Small intestine (tissue), 7 donors: ENCODE data around the gene MRPS9. TPM values are rescaled to one million over a fixed set of nuclear protein-coding genes. Genes with fewer than 3 reads are reported as not detected.

Experiments
- DNase-seq, 2 donors: peaks; one replicate each; pipeline versions ENCODE4 v3.0.0 to v3.0.0-alpha.2; 2013
- FAIRE-seq: peaks from 2 replicates; lab custom pipeline; 2012; peaks lifted over from hg19 to GRCh38; lab: Jason Lieb, UNC
- H3K27ac ChIP-seq, 3 donors: one replicate each; pipeline ENCODE4 v1.5.1; 2013; ENCODE audit warnings: low read length in 2 of 3, mild to moderate bottlenecking in 2 of 3, control low read depth in 1 of 3, inconsistent platforms in 1 of 3, low read depth in 1 of 3, moderate library complexity in 1 of 3
- H3K27me3 ChIP-seq, 3 donors: one replicate each; pipeline ENCODE4 v1.6.1; 2013; ENCODE audit warnings: low read length in 3 of 3, inconsistent platforms in 1 of 3; ENCODE audit not compliant: control insufficient read depth in 3 of 3, insufficient read depth in 3 of 3
- H3K36me3 ChIP-seq, 3 donors: one replicate each; pipeline ENCODE4 v1.6.1; 2013; ENCODE audit warnings: low read length in 3 of 3, inconsistent platforms in 1 of 3, low read depth in 1 of 3, mild to moderate bottlenecking in 1 of 3, moderate library complexity in 1 of 3; ENCODE audit not compliant: control insufficient read depth in 3 of 3, insufficient read depth in 2 of 3
- H3K4me1 ChIP-seq, 3 donors: one replicate each; pipeline ENCODE4 v1.6.1; 2013; ENCODE audit warnings: low read length in 2 of 3, inconsistent platforms in 1 of 3, low read depth in 1 of 3, mild to moderate bottlenecking in 1 of 3, moderate library complexity in 1 of 3; ENCODE audit not compliant: control insufficient read depth in 3 of 3, insufficient read depth in 2 of 3
- H3K4me3 ChIP-seq, 3 donors: one replicate each; pipeline ENCODE4 v1.5.1; 2013; ENCODE audit warnings: low read length in 3 of 3, control low read depth in 1 of 3, inconsistent platforms in 1 of 3, low read depth in 1 of 3, mild to moderate bottlenecking in 1 of 3, moderate library complexity in 1 of 3
- H3K9me3 ChIP-seq, 2 donors: one replicate each; pipeline ENCODE4 v1.6.1; 2013; ENCODE audit warnings: low read depth in 1 of 2, low read length in 1 of 2; ENCODE audit not compliant: control insufficient read depth in 2 of 2, insufficient read depth in 1 of 2
- WGBS, 3 donors: extraction: QIAGEN DNeasy Blood & Tissue Kit; methylation state at CpG; one replicate each; pipeline ENCODE4 v1.1.7; 2013; 5-methylcytosine and 5-hydroxymethylcytosine counted together
- polyA plus RNA-seq, 4 donors: library from polyadenylated mRNA; stranded (reverse) in 3 of 4; unstranded in 1 of 4; fragments of 200-250 nt in 3 of 4; fragments of 120-200 nt in 1 of 4; gene quantifications; one replicate each; pipeline versions ENCODE4 v1.2.1 to v1.2.3, GENCODE V29; 2013
- donor health status: healthy with polysubstance abuse.
- donor health status: control.
- donor health status: control.
- donor health status: Bipolar disorder and iron deficiency.
- donor health status: healthy.

The MRPS9 gene
- polyA plus RNA-seq, 4 donors = 22.7 to 44.1 (median 28.4) TPM

DNA sequence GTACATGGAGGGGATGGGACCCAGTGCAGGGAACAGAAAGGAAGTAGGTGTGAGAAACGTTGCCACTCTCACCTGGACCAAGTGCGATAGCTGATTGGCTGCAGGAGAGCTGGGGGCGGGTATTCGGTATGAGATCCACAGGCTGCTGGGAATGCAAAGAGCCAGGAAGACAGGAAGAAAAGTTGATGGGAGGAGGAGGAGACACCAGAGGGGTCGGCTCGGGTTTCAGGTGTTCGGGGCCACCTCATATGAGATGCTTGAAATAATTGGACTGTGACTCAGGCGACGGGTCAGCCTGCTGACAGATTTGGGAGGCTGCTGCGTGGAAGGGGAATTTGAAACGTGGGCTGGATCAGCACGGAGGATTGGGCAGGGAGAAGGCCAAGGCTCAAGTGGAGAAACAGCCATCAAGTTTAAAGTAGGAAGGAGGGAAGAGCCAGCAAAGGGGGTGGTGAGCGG is 65.1 kb downstream of the MRPS9 start:
- FAIRE-seq = no peak
- Histone ChIP-seq H3K36me3 (peaks cover 3 to 20% (median 9%) of the 10 kb centered on the region in 3 donors), H3K4me1 (no peaks in the 10 kb centered on the region), H3K27me3 (no peaks in the 10 kb centered on the region), H3K4me3 (no peak overlapping the region), H3K9me3 (no peaks in the 10 kb centered on the region), H3K27ac (no peak overlapping the region)
- 73 to 88% (median 77%) methylated on average over 13 of the region's 13 CpGs for WGBS, 3 donors
- no peak for DNase-seq

GRCh38 chr2:105103481-105103880 is 65.6 kb downstream of the MRPS9 start:
- Histone ChIP-seq H3K9me3 (no peaks in the 10 kb centered on the region), H3K4me3 (no peak overlapping the region), H3K27ac (no peak overlapping the region), H3K27me3 (no peaks in the 10 kb centered on the region), H3K4me1 (no peaks in the 10 kb centered on the region), H3K36me3 (peaks cover 0 to 19% (median 11%) of the 10 kb centered on the region in 3 donors)
- DNase-seq (no peak), FAIRE-seq (no peak)
- WGBS, 3 donors = 82 to 93% (median 89%) methylated on average over 6 of the region's 6 CpGs

GRCh38 chr2:105104208-105104731 is 66.4 kb downstream of the MRPS9 start:
- no peak overlapping the region for H3K4me3 ChIP-seq
- no peaks in the 10 kb centered on the region for H3K27me3 ChIP-seq
- FAIRE-seq (no peak), DNase-seq (no peak)
- WGBS, 3 donors = 90 to 97% (median 95%) methylated on average over 8 of the region's 8 CpGs
- H3K27ac ChIP-seq = no peak overlapping the region
- no peaks in the 10 kb centered on the region for H3K9me3 ChIP-seq
- H3K4me1 ChIP-seq = no peaks in the 10 kb centered on the region
- peaks cover 0 to 20% (median 8%) of the 10 kb centered on the region in 3 donors for H3K36me3 ChIP-seq

- no peaks in the 10 kb centered on the region for H3K9me3 ChIP-seq
- WGBS, 3 donors = 84 to 92% (median 88%) methylated on average over 5 of the region's 5 CpGs
- no peak for FAIRE-seq
These were observed 72.5 kb downstream of the MRPS9 start for GRCh38 chr2:105110295-105110829.

DNA sequence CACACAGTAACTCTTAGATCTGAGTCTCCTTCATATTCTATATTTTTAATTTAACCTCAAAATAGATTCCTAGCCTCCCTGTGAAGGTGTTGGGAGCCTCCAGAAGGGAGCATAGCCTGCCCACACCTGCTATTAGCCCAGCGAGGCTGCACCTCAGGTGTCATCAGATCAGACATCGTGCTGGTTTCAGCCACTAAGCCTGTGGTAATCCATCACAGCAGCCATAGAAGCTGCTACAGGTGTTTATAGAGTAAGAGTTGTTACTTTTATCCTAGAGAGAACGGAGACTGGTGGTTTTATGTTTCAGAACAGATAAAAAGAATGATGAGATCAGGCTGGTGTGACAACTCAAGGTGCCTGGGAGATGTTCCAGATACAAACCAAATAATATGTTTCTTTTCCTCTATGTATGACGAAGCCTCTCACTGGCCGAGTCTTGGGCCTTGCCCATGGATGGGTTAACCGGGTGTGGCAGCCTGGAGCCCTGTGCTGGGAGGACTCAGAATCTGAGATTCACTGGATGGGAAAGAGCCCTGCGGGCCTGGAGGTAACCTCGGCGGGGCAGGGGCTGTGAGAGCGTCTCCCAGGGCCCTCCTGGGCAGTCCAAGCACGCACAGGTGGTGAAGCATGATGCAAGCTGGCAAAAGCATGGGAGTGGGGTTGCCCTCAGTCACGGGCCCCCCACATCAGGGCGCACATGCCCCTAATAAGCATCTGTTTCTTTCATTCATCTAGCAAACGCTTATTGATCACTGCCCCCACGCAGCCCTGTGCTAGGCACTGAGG is 73.7 kb downstream of the MRPS9 start:
- H3K4me3 ChIP-seq = no peak overlapping the region
- FAIRE-seq (no peak), DNase-seq (no peak)
- no peaks in the 10 kb centered on the region for H3K4me1 ChIP-seq
- no peak overlapping the region for H3K27ac ChIP-seq
- H3K27me3 ChIP-seq = no peaks in the 10 kb centered on the region
- H3K36me3 ChIP-seq = peaks cover 0 to 3% (median 1%) of the 10 kb centered on the region in 3 donors
- 87 to 92% (median 88%) methylated on average over 15 of the region's 15 CpGs for WGBS, 3 donors
- H3K9me3 ChIP-seq = no peaks in the 10 kb centered on the region

More at GRCh38 chr2:105110295-105110829, 72.5 kb downstream of the MRPS9 start:
- Histone ChIP-seq H3K4me1 (no peaks in the 10 kb centered on the region), H3K36me3 (peaks cover 0 to 3% (median 1%) of the 10 kb centered on the region in 3 donors), H3K4me3 (no peak overlapping the region), H3K27ac (no peak overlapping the region), H3K27me3 (no peaks in the 10 kb centered on the region)
- no peak for DNase-seq

GRCh38 chr2:105112345-105112744 is 74.5 kb downstream of the MRPS9 start:
- H3K27ac ChIP-seq = no peak overlapping the region
- FAIRE-seq (no peak), DNase-seq (peak in 1 of 2 donors; percentile 15)
- H3K4me1 ChIP-seq = no peaks in the 10 kb centered on the region
- 68 to 81% (median 74%) methylated on average over 12 of the region's 12 CpGs for WGBS, 3 donors
- no peaks in the 10 kb centered on the region for H3K27me3 ChIP-seq
- peaks cover 0 to 3% (median 1%) of the 10 kb centered on the region in 3 donors for H3K36me3 ChIP-seq
- no peaks in the 10 kb centered on the region for H3K9me3 ChIP-seq
- no peak overlapping the region for H3K4me3 ChIP-seq

- WGBS, 3 donors = 69 to 77% (median 74%) methylated on average over 4 of the region's 4 CpGs
- no peak overlapping the region for H3K27ac ChIP-seq
- H3K4me1 ChIP-seq = no peaks in the 10 kb centered on the region
- no peaks in the 10 kb centered on the region for H3K9me3 ChIP-seq
- no peaks in the 10 kb centered on the region for H3K27me3 ChIP-seq
- no peak for FAIRE-seq
- no peak for DNase-seq
- no peak overlapping the region for H3K4me3 ChIP-seq
- no peaks in the 10 kb centered on the region for H3K36me3 ChIP-seq
These were observed 75.9 kb downstream of the MRPS9 start for GRCh38 chr2:105113616-105114291.

GRCh38 chr2:105114551-105114950 is 76.7 kb downstream of the MRPS9 start:
- no peaks in the 10 kb centered on the region for H3K4me1 ChIP-seq
- H3K27me3 ChIP-seq = no peaks in the 10 kb centered on the region
- no peak overlapping the region for H3K4me3 ChIP-seq
- H3K36me3 ChIP-seq = no peaks in the 10 kb centered on the region
- 24 to 26% (median 25%) methylated on average over 4 of the region's 4 CpGs for WGBS, 3 donors
- DNase-seq (peak; percentile 39 to 52), FAIRE-seq (peak; percentile 86)
- H3K27ac ChIP-seq = no peak overlapping the region
- no peaks in the 10 kb centered on the region for H3K9me3 ChIP-seq
